NCI-H1694 treated with DMSO at 0.1 percent for 48 hours (cell line): Measurements from ENCODE around the gene CCDC54.

ENCODE experiments used
- DNase-seq: peaks from one replicate; lab custom pipeline; 2025; lab: John Stamatoyannopoulos, UW

Gene CCDC54

GRCh38 chr3:107394502-107394901 lies 17.3 kb downstream of the CCDC54 start:
- no peak for DNase-seq

- no peak for DNase-seq
Measured at GRCh38 chr3:107395066-107395465, 17.8 kb downstream of the CCDC54 start.

GRCh38 chr3:107401301-107401700 lies 24.1 kb downstream of the CCDC54 start:
- DNase-seq = no peak

GRCh38 chr3:107402214-107402613 lies 25.0 kb downstream of the CCDC54 start:
- DNase-seq = no peak

- DNase-seq = no peak
Measured at GRCh38 chr3:107404727-107405469, 27.7 kb downstream of the CCDC54 start.

GRCh38 chr3:107407355-107407754 lies 30.1 kb downstream of the CCDC54 start:
- DNase-seq = no peak

- no peak for DNase-seq
Measured at GRCh38 chr3:107408513-107408912, 31.3 kb downstream of the CCDC54 start.

GRCh38 chr3:107409365-107409764 lies 32.1 kb downstream of the CCDC54 start:
- DNase-seq = no peak

GRCh38 chr3:107410606-107411005 lies 33.4 kb downstream of the CCDC54 start:
- no peak for DNase-seq

GRCh38 chr3:107411056-107411455 lies 33.8 kb downstream of the CCDC54 start:
- no peak for DNase-seq

- DNase-seq = no peak
Measured at GRCh38 chr3:107411779-107412178, 34.5 kb downstream of the CCDC54 start.

- DNase-seq = peak; percentile 67
Measured at GRCh38 chr3:107412376-107412775, 35.1 kb downstream of the CCDC54 start.

GRCh38 chr3:107413264-107413663 lies 36.0 kb downstream of the CCDC54 start:
- DNase-seq = no peak

- DNase-seq = no peak
Measured at GRCh38 chr3:107414325-107414964, 37.2 kb downstream of the CCDC54 start.

GRCh38 chr3:107416138-107416537 lies 38.9 kb downstream of the CCDC54 start:
- DNase-seq = no peak

- DNase-seq = no peak
Measured at GRCh38 chr3:107416886-107417285, 39.6 kb downstream of the CCDC54 start.

GRCh38 chr3:107421170-107421792 lies 44.0 kb downstream of the CCDC54 start:
- DNase-seq = peak; percentile 66

- no peak for DNase-seq
Measured at GRCh38 chr3:107421881-107422280, 44.6 kb downstream of the CCDC54 start.

- no peak for DNase-seq
Measured at GRCh38 chr3:107425033-107425432, 47.8 kb downstream of the CCDC54 start.

GRCh38 chr3:107426223-107426622 lies 49.0 kb downstream of the CCDC54 start:
- no peak for DNase-seq
